Peyer's patch (tissue), 4 donors: ENCODE data around the gene CHKA. TPM values are rescaled to one million over a fixed set of nuclear protein-coding genes. Genes with fewer than 3 reads are reported as not detected.

Experiments
- DNase-seq, 3 donors: peaks; one replicate each; pipeline ENCODE4 v3.0.0-alpha.2; 2017 to 2019
- H3K27ac ChIP-seq, 4 donors: fragments of 200-600 bp; sonication (generic); one replicate each; pipeline ENCODE4 v1.5.1; 2016 to 2019
- H3K27me3 ChIP-seq, 2 donors: fragments of 200-600 bp; sonication (generic); one replicate each; pipeline ENCODE4 v1.5.1; 2019
- H3K36me3 ChIP-seq, 3 donors: fragments of 200-600 bp; sonication (generic); one replicate each; pipeline ENCODE4 v1.5.1; 2016 to 2019
- H3K4me1 ChIP-seq, 4 donors: fragments of 200-600 bp; sonication (generic); one replicate each; pipeline ENCODE4 v1.5.1; 2016 to 2019
- H3K4me3 ChIP-seq, 4 donors: fragments of 200-600 bp; sonication (generic); 1 replicate in 3 of 4; 2 replicates in 1 of 4; pipeline ENCODE4 v1.5.1; 2016 to 2019; ENCODE audit warnings: mild to moderate bottlenecking in 1 of 4
- H3K9me3 ChIP-seq, 4 donors: fragments of 200-600 bp; sonication (generic); one replicate each; pipeline ENCODE4 v1.5.1; 2016 to 2019; ENCODE audit warnings: mild to moderate bottlenecking in 1 of 4
- POLR2A ChIP-seq, 2 donors: fragments of 450-650 bp; IDR thresholded peaks; one replicate each; pipeline ENCODE4 v1.5.1; 2017; ENCODE audit warnings: antibody characterized with exemption in 2 of 2, mild to moderate bottlenecking in 2 of 2, moderate library complexity in 2 of 2
- total RNA-seq, 4 donors: library from RNA; depleted of rRNA; stranded (reverse); fragments of >200 nt; gene quantifications; one replicate each; pipeline ENCODE4 v1.1.0, GENCODE V29; 2016
- TF ChIP-seq, protein P1 (sequence below), 6 experiments: fragments of 450-650 bp in 4 of 6; fragments of 200-600 bp in 2 of 6; sonication (generic) in 1 of 6; IDR thresholded peaks; one replicate each; pipeline ENCODE4 v1.5.1; 2017 to 2019; ENCODE audit warnings: antibody characterized with exemption in 6 of 6, mild to moderate bottlenecking in 3 of 6, moderate library complexity in 1 of 6

CHKA gene
- total RNA-seq, 4 donors from 2014 or later: 41.3 to 179 (median 130) TPM

DNA sequence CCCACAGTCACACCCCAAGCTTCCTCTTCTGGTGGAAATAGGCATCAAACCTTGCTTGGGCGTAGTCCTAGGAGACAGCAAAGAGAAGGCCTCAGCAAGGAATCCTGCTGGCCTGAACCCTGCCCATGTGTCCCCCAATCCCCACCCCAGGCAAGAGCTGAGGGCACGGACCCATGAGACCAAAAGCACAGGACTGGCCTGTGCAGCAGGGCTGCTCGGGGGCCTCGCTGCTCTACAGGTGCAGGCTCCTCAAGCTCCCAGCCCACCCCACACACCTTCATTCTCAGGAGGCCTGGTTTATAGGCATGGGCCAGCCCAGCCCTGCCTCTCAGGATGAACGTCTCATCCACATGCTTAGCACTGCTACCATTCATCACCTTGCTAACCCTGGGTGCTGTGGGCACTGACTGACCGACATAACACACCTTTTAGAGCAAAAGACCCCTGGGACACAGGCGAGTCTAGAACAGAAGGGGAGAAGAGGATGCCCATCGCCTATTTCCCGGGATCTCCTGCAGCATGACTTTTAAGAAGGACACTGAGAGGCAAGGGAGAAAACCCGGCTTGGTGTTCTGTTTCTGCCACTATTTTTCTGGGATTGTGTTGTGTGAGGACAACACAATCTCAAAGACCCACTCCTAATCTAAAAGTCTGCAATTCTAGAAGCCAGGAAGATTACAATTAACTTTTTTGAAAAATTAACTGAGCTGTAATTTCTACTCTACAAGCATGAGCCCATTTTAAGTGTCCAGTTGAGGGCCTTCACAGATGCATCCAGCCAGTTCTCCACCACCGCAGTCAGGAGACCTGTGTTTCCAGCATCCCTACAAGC is 67.0 kb downstream of the CHKA start:
- Histone ChIP-seq H3K36me3 (peaks cover 0 to 56% (median 0%) of the 10 kb centered on the region in 3 donors), H3K27me3 (no peaks in the 10 kb centered on the region), H3K4me3 (no peak overlapping the region), H3K27ac (no peak overlapping the region), H3K4me1 (no peaks in the 10 kb centered on the region), H3K9me3 (no peaks in the 10 kb centered on the region)
- no peak for DNase-seq
- TF ChIP-seq, protein P1, sequence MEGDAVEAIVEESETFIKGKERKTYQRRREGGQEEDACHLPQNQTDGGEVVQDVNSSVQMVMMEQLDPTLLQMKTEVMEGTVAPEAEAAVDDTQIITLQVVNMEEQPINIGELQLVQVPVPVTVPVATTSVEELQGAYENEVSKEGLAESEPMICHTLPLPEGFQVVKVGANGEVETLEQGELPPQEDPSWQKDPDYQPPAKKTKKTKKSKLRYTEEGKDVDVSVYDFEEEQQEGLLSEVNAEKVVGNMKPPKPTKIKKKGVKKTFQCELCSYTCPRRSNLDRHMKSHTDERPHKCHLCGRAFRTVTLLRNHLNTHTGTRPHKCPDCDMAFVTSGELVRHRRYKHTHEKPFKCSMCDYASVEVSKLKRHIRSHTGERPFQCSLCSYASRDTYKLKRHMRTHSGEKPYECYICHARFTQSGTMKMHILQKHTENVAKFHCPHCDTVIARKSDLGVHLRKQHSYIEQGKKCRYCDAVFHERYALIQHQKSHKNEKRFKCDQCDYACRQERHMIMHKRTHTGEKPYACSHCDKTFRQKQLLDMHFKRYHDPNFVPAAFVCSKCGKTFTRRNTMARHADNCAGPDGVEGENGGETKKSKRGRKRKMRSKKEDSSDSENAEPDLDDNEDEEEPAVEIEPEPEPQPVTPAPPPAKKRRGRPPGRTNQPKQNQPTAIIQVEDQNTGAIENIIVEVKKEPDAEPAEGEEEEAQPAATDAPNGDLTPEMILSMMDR (IDR thresholded peaks at IDR 0.05): no peak
- no peak for TF ChIP-seq POLR2A (IDR thresholded peaks at IDR 0.05)

DNA sequence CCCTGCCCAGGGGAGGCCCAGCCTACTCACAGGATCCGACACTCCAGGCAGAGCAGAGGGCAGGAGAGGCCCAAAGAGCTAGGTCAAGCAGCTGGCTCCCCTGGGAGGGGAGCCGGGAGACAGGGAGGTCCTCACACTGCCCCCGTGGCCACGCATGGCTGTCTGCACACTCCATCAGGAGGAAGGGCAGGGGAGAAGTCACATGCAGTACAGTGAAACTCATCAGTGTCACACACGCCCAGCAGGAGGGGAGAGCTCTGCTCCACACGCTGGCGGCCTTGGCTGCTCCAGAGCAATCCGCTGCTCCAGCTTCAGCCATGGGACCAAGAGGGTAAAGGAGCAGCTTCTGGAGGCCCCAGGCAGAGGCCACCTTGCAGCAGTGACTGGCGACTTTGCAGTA is 68.1 kb downstream of the CHKA start:
- peaks cover 0 to 57% (median 0%) of the 10 kb centered on the region in 3 donors for H3K36me3 ChIP-seq

DNA sequence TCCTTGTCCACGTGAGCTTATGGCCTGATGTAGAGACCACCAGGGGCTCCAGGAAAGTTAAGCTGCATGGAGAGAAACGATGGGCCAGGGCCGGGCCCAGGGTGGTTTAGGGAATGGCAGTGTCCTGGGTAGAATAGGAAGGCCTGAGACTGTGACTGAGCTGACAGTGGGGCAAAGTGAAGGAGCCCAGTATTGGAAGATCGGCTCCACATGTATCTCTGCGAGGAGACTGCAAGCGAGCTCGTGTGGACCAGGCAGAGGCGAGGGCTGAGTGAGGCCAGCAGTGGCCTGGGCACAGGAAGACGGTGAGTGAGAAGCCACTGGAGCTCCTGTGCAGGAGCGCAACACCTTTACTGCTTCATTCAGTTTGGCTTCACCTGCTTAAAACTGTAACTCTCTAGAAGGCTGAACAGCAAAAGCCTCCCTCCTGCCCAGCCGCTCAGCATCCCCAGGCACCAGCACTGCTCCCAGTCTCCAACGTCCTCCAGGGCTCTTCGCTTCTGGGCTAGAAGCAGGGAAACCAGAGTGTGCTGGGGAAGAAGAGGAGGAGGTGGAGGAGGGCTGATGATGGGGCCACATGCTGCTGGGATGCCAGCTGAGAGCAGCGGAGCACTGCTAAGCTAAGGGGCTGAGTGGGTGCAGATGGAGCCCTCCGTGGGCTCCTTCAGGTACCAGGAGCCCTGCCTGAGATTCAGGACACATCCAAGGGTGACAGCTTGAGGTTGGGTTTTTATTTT is 68.9 kb downstream of the CHKA start:
- Histone ChIP-seq H3K27me3 (no peaks in the 10 kb centered on the region), H3K4me3 (no peak overlapping the region), H3K4me1 (no peaks in the 10 kb centered on the region), H3K27ac (no peak overlapping the region), H3K36me3 (peaks cover 0 to 59% (median 0%) of the 10 kb centered on the region in 3 donors), H3K9me3 (no peaks in the 10 kb centered on the region)
- no peak for DNase-seq
- no peak for TF ChIP-seq POLR2A (IDR thresholded peaks at IDR 0.05)

More for the DNA sequence above, 68.1 kb downstream of the CHKA start:
- Histone ChIP-seq H3K4me1 (no peaks in the 10 kb centered on the region), H3K27me3 (no peaks in the 10 kb centered on the region), H3K4me3 (no peak overlapping the region), H3K27ac (no peak overlapping the region), H3K9me3 (no peaks in the 10 kb centered on the region)
- TF ChIP-seq, protein P1 (IDR thresholded peaks at IDR 0.05): no peak
- TF ChIP-seq POLR2A (IDR thresholded peaks at IDR 0.05): no peak
- no peak for DNase-seq

DNA sequence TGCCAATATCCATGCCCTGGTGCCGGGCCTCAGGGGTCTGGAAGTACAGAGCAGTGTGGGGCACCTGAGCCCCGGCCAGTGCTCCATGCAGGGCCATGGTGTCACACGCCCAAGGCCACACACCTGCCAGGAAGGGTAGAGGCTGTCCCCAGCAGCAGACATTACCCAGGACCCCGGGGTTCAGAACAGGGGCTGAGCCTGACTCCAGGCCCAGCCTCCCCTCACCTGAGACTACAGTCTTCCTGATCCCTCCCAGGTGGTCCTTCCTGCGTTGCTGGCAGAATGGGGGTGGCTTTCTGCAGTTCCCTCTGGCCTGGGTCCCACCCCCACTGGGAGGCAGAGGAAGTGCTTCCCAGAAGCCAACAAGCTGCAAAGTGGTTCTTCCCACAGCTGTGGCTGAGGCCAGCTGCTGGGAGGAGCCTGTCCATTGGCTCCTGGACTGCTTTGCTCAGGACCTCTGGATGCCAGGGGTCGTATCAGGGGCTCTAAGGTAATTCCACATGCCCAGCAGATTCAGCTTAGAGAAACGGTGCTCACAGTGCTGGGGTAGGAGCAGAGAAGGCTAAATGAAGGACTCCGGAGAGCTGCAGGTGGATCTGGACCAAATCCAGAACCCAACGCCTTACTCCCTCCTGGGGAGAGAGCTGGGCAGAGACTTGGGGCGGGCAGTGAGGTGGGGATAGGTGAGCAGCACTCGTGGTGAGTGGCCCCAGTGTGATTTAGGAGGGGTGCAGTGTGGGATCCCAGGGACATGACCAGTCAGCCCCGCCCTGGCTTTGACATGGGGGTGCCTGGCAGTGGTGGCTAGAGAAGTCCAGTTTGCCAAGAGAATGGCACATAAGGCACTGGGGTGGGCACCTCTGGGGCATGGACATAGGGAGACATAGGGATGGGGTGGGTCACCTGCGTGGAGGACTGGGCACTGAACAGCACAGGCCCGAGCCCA is 69.7 kb downstream of the CHKA start:
- H3K4me3 ChIP-seq: no peak overlapping the region
- H3K27ac ChIP-seq: no peak overlapping the region
- H3K27me3 ChIP-seq: no peaks in the 10 kb centered on the region
- peaks cover 0 to 64% (median 0%) of the 10 kb centered on the region in 3 donors for H3K36me3 ChIP-seq
- no peak for TF ChIP-seq POLR2A (IDR thresholded peaks at IDR 0.05)
- TF ChIP-seq, protein P1 (IDR thresholded peaks at IDR 0.05): no peak
- DNase-seq: no peak
- no peaks in the 10 kb centered on the region for H3K9me3 ChIP-seq
- H3K4me1 ChIP-seq: no peaks in the 10 kb centered on the region

DNA sequence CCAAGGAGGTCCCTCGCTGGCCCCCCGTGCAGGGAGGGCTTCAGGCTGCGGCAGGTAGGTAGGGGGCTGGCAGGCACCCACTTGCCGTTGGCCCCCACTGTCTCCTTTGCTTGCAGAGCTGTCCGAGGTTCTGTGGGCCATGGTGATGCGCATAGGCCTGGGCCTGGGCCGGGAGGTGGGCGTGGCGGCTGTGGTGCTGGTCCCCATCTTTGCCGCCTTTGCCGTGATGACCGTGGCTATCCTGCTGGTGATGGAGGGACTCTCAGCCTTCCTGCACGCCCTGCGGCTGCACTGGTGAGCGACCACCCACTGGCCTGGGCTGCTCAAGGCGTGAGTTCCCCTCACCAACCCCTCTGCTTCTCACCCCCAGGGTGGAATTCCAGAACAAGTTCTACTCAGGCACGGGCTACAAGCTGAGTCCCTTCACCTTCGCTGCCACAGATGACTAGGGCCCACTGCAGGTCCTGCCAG is 70.8 kb downstream of the CHKA start:
- Histone ChIP-seq H3K36me3 (peaks cover 0 to 74% (median 0%) of the 10 kb centered on the region in 3 donors), H3K27ac (no peak overlapping the region)
- no peak for DNase-seq

More for the DNA sequence above, 70.8 kb downstream of the CHKA start:
- TF ChIP-seq, protein P1 (IDR thresholded peaks at IDR 0.05): no peak
- TF ChIP-seq POLR2A (IDR thresholded peaks at IDR 0.05): no peak
- no peaks in the 10 kb centered on the region for H3K27me3 ChIP-seq
- no peaks in the 10 kb centered on the region for H3K9me3 ChIP-seq
- no peak overlapping the region for H3K4me3 ChIP-seq
- H3K4me1 ChIP-seq: no peaks in the 10 kb centered on the region
